Neural progenitor cell (in vitro differentiated cells): Measurements from ENCODE around the gene GCK. TPM values are rescaled to one million over a fixed set of nuclear protein-coding genes. Genes with fewer than 3 reads are reported as not detected.

Source experiments
- DNase-seq: peaks from one replicate; pipeline ENCODE4 v3.0.0-alpha.2; 2016; ENCODE audit warnings: low spot score
- H2AFZ ChIP-seq: fragments of 200-600 bp; sonication (generic); replicated peaks from 2 replicates; pipeline ENCODE4 v1.6.1; 2016; ENCODE audit warnings: antibody characterized with exemption
- H3F3A ChIP-seq: fragments of 200-600 bp; sonication (generic); 2 replicates; pipeline ENCODE4 v1.6.1; 2016; ENCODE audit warnings: antibody characterized with exemption, low read depth
- H3K27ac ChIP-seq: fragments of 200-600 bp; sonication (generic); 2 replicates; pipeline ENCODE4 v1.5.1; 2016; ENCODE audit warnings: mild to moderate bottlenecking
- H3K27me3 ChIP-seq: fragments of 200-600 bp; sonication (generic); 2 replicates; pipeline ENCODE4 v1.6.1; 2016; ENCODE audit warnings: mild to moderate bottlenecking, moderate library complexity
- H3K36me3 ChIP-seq: fragments of 200-600 bp; sonication (generic); 2 replicates; pipeline ENCODE4 v1.5.1; 2016
- H3K4me1 ChIP-seq: fragments of 200-600 bp; sonication (generic); 2 replicates; pipeline ENCODE4 v1.6.1; 2016; ENCODE audit warnings: mixed run types
- H3K4me2 ChIP-seq: fragments of 200-600 bp; sonication (generic); 2 replicates; pipeline ENCODE4 v1.6.1; 2016
- H3K4me3 ChIP-seq: fragments of 200-600 bp; sonication (generic); 2 replicates; pipeline ENCODE4 v1.5.1; 2016
- H3K79me2 ChIP-seq: fragments of 200-600 bp; sonication (generic); 2 replicates; pipeline ENCODE4 v1.6.1; 2016; ENCODE audit warnings: low read depth
- H3K9ac ChIP-seq: fragments of 200-600 bp; sonication (generic); 2 replicates; pipeline ENCODE4 v1.6.1; 2016
- H3K9me3 ChIP-seq: fragments of 200-600 bp; sonication (generic); 2 replicates; pipeline ENCODE4 v1.5.1; 2016; ENCODE audit warnings: low read depth
- H4K20me1 ChIP-seq: fragments of 200-600 bp; sonication (generic); 2 replicates; pipeline ENCODE4 v1.6.1; 2016; ENCODE audit warnings: low read depth
- H3K27ac Mint-ChIP-seq: 3 replicates; pipeline ENCODE4 v1.8.0; 2021; ENCODE audit warnings: mixed read lengths
- H3K27me3 Mint-ChIP-seq: 2 replicates; pipeline ENCODE4 v1.8.0; 2022; ENCODE audit warnings: low read depth, mild to moderate bottlenecking, inconsistent platforms, moderate library complexity, mixed read lengths; ENCODE audit not compliant: insufficient read depth
- H3K36me3 Mint-ChIP-seq: 3 replicates; pipeline ENCODE4 v1.8.0; 2021; ENCODE audit warnings: mixed read lengths
- H3K4me1 Mint-ChIP-seq: 3 replicates; pipeline ENCODE4 v1.8.0; 2021; ENCODE audit warnings: mixed read lengths
- H3K4me3 Mint-ChIP-seq: 3 replicates; pipeline ENCODE4 v1.8.0; 2021; ENCODE audit warnings: mild to moderate bottlenecking, moderate library complexity, mixed read lengths
- H3K9me3 Mint-ChIP-seq: 3 replicates; pipeline ENCODE4 v1.8.0; 2020; ENCODE audit warnings: mixed read lengths
- EZH2 ChIP-seq: fragments of 200-600 bp; sonication (generic); IDR thresholded peaks from 2 replicates; pipeline ENCODE4 v1.6.1; 2017; ENCODE audit warnings: antibody characterized with exemption, mild to moderate bottlenecking, moderate library complexity
- EZH2phosphoT487 ChIP-seq: fragments of 200-600 bp; sonication (generic); IDR thresholded peaks from 2 replicates; pipeline ENCODE4 v1.6.1; 2017; ENCODE audit warnings: antibody characterized with exemption
- total RNA-seq: library from RNA; depleted of rRNA; stranded (reverse); fragments of >200 nt; gene quantifications from 2 replicates; pipeline ENCODE4 v1.2.3, GENCODE V29; 2015; ENCODE audit warnings: low replicate concordance
- TF ChIP-seq, protein P1 (sequence below): fragments of 200-600 bp; sonication (generic); IDR thresholded peaks from 2 replicates; pipeline ENCODE4 v1.5.1; 2017; ENCODE audit warnings: antibody characterized with exemption, mild to moderate bottlenecking

GCK gene
- total RNA-seq, 1 donor from 2014 or later, result not detected

DNA sequence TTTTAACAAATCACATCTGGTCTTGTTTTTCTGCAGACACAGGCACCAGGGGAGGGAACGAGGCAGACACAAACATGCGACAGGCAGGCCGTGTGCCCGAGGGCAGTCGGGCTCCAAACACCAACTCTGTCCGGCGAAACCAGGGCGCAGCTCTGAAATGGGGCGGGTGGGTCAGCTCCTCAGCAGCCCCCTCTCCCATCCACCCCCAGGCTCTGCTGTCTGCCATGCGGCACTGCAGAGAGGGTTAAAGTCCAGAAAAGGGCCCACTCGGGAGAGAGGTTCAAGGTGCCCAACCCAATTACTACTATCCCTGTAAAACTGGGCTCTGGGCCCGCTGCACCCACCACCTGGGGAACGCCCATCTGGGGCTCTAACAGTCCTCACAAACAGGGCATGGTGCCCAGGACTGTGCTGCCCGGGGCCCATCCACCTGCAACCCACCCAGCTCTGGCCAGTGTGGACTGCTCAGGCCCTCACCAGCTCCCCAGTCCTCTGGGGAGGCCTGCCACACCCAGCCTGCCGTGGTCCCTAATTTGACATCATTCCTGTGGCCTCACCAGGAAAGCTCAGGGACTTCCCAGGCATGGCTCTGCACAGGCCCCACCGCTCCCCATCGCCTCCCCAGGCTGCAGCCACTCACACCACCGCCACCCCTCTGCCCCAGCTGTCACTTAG lies 30.3 kb upstream of the GCK start:
- peaks cover 54% of the 10 kb centered on the region for H3K4me1 Mint-ChIP-seq
- TF ChIP-seq, protein P1, sequence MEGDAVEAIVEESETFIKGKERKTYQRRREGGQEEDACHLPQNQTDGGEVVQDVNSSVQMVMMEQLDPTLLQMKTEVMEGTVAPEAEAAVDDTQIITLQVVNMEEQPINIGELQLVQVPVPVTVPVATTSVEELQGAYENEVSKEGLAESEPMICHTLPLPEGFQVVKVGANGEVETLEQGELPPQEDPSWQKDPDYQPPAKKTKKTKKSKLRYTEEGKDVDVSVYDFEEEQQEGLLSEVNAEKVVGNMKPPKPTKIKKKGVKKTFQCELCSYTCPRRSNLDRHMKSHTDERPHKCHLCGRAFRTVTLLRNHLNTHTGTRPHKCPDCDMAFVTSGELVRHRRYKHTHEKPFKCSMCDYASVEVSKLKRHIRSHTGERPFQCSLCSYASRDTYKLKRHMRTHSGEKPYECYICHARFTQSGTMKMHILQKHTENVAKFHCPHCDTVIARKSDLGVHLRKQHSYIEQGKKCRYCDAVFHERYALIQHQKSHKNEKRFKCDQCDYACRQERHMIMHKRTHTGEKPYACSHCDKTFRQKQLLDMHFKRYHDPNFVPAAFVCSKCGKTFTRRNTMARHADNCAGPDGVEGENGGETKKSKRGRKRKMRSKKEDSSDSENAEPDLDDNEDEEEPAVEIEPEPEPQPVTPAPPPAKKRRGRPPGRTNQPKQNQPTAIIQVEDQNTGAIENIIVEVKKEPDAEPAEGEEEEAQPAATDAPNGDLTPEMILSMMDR, result no peak
- TF ChIP-seq EZH2phosphoT487 (no peak), EZH2 (no peak)
- no peak for DNase-seq

DNA sequence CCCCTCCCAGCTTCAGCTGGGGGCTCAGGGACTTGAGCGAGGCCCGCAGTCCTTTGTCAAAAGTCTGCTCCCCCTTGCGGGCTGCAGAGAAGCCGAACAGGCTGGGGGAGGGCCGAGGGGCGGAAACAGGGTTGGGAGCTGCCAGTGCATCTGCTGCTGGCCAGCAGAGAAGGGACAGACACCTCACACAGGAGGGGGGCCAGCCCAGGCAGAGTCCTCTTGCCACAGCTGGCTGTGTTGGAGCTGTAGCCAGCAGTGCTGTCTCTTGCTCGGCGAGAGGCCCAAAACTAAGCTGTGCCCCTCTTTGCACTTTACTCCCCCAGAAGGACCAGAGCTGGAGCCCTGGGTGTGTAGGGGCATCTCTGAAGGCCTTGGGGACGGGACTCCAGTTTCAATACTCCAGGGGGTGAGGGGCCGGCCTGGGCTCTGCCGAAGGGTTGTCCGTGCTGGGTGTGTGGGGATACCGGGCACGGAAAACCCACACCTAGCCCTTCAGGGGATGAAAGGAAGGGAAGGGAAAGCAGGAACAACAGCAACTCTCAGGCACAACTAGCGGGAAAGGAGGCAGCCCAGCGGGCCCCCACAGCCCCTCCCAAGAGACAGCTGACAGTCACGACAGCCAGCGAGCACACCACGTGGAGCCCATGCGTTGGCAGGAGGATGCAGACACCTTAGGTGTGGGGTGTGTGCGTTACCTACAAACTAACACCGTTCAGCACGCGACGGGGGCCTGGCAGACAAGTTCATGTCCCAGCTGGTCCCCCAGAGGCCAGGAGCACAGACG lies 29.4 kb upstream of the GCK start:
- H3K4me2 ChIP-seq, result peak overlapping the region; percentile 55
- Mint-ChIP-seq H3K27me3 (peaks cover 13% of the 10 kb centered on the region), H3K36me3 (peaks cover 2% of the 10 kb centered on the region), H3K9me3 (no peaks in the 10 kb centered on the region), H3K4me3 (peak overlapping the region; percentile 37), H3K27ac (peak overlapping the region; percentile 74), H3K4me1 (peaks cover 53% of the 10 kb centered on the region)
- H3K36me3 ChIP-seq, result no peaks in the 10 kb centered on the region
- H3K27me3 ChIP-seq, result no peaks in the 10 kb centered on the region
- peak; percentile 88 for DNase-seq
- peaks cover 42% of the 10 kb centered on the region for H3K4me1 ChIP-seq
- TF ChIP-seq, protein P1, result peak; percentile 49
- TF ChIP-seq EZH2phosphoT487 (no peak), EZH2 (no peak)
- no peaks in the 10 kb centered on the region for H3K79me2 ChIP-seq
- peak overlapping the region; percentile 20 for H2AFZ ChIP-seq
- H4K20me1 ChIP-seq, result no peaks in the 10 kb centered on the region
- peaks cover 20% of the 10 kb centered on the region for H3F3A ChIP-seq
- H3K9me3 ChIP-seq, result no peaks in the 10 kb centered on the region
- no peak overlapping the region for H3K9ac ChIP-seq
- H3K4me3 ChIP-seq, result no peak overlapping the region
- H3K27ac ChIP-seq, result peak overlapping the region; percentile 60

More for the DNA sequence above, 30.3 kb upstream of the GCK start:
- H3K4me3 Mint-ChIP-seq, result no peak overlapping the region
- peaks cover 12% of the 10 kb centered on the region for H3F3A ChIP-seq
- H3K4me3 ChIP-seq, result no peak overlapping the region
- H3K27ac ChIP-seq, result no peak overlapping the region
- no peak overlapping the region for H2AFZ ChIP-seq
- H3K9me3 ChIP-seq, result no peaks in the 10 kb centered on the region
- H3K79me2 ChIP-seq, result no peaks in the 10 kb centered on the region
- H3K4me1 ChIP-seq, result peaks cover 44% of the 10 kb centered on the region
- no peaks in the 10 kb centered on the region for H3K9me3 Mint-ChIP-seq
- H3K36me3 ChIP-seq, result no peaks in the 10 kb centered on the region
- H3K27me3 Mint-ChIP-seq, result peaks cover 14% of the 10 kb centered on the region
- H3K36me3 Mint-ChIP-seq, result no peaks in the 10 kb centered on the region
- no peak overlapping the region for H3K4me2 ChIP-seq
- no peak overlapping the region for H3K9ac ChIP-seq
- no peaks in the 10 kb centered on the region for H3K27me3 ChIP-seq
- no peaks in the 10 kb centered on the region for H4K20me1 ChIP-seq
- no peak overlapping the region for H3K27ac Mint-ChIP-seq

DNA sequence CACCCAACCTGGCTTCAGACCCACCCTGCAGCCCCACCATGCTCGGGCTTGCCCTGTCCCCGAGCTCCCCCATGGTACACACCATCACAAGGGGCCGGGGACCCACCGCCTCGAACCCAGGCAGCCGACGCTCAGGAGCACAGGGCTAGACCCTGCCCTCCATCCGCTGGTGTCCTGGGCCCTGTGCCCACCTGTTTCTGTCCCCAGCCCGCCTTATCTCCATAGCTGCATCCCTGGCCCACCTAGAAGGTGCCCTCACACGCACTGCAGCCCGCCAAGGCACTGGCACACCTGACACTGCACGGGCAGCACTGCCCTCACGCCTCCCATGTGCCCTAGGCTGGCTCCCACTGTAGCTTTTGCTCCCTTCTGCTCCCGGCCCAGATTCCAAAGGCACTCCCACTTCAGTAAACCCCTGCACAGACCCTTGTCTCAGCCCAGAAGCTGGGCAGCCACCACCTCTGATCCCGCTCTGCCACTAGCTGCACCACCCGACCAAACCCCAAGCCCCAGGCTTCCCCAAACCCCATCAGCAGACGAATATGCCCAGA lies 28.7 kb upstream of the GCK start:
- H3K27ac ChIP-seq, result no peak overlapping the region
- peak overlapping the region; percentile 45 for H3K4me2 ChIP-seq
- no peaks in the 10 kb centered on the region for H3K27me3 ChIP-seq
- peak overlapping the region; percentile 20 for H2AFZ ChIP-seq
- no peak for DNase-seq
- H3F3A ChIP-seq, result peaks cover 22% of the 10 kb centered on the region
- H3K9me3 ChIP-seq, result no peaks in the 10 kb centered on the region
- H3K79me2 ChIP-seq, result no peaks in the 10 kb centered on the region
- TF ChIP-seq, protein P1, result no peak
- TF ChIP-seq EZH2phosphoT487 (no peak), EZH2 (no peak)
- H3K4me1 Mint-ChIP-seq, result peaks cover 46% of the 10 kb centered on the region
- peaks cover 11% of the 10 kb centered on the region for H3K27me3 Mint-ChIP-seq
- no peak overlapping the region for H3K4me3 ChIP-seq
- no peaks in the 10 kb centered on the region for H3K9me3 Mint-ChIP-seq
- no peaks in the 10 kb centered on the region for H4K20me1 ChIP-seq
- H3K27ac Mint-ChIP-seq, result peak overlapping the region; percentile 72
- peaks cover 35% of the 10 kb centered on the region for H3K4me1 ChIP-seq
- H3K9ac ChIP-seq, result no peak overlapping the region
- H3K36me3 Mint-ChIP-seq, result peaks cover 2% of the 10 kb centered on the region
- H3K4me3 Mint-ChIP-seq, result peak overlapping the region; percentile 37
- H3K36me3 ChIP-seq, result no peaks in the 10 kb centered on the region
